ENCODE results near the gene CD300LG.

DNA sequence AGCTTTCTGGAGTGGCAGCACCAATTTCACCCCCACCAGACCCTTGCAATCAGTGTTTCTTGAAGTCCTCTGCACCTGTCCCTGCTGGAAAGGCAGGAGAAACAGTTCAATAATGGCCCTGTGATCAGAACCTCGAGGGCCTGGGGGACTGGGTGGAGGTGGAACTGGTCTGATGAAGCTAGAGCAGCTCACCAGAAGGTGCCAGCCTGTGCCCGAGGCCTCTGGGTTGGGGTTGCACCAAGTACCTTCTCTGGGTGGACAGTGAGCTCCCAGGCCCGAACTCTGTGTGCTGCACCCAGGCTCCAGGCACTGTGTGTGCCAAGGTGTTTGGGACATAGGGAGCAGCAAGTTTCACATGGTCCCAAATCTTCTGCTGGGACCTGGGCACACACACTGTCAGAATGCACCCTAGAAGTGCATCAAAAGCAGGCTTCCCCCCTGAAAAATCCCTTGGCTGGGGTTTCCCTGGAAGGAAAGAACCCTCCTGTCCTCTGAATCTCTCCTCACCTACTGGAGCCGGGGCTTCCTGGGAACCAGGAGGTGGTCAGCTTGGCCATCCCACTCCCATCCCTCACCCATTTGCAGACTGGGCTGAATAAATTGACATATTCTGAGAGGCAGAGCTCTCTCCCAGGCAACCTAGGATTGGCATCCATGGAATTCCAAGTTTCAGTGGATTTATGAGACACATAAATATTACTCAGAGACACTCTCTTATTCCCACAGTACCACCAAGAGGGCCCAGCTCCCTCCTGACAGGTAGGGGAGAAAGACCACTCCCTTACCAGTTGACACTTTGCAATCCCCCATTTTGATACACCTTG is 17.4 kb downstream of the CD300LG start:
- TF ChIP-seq, protein P1, sequence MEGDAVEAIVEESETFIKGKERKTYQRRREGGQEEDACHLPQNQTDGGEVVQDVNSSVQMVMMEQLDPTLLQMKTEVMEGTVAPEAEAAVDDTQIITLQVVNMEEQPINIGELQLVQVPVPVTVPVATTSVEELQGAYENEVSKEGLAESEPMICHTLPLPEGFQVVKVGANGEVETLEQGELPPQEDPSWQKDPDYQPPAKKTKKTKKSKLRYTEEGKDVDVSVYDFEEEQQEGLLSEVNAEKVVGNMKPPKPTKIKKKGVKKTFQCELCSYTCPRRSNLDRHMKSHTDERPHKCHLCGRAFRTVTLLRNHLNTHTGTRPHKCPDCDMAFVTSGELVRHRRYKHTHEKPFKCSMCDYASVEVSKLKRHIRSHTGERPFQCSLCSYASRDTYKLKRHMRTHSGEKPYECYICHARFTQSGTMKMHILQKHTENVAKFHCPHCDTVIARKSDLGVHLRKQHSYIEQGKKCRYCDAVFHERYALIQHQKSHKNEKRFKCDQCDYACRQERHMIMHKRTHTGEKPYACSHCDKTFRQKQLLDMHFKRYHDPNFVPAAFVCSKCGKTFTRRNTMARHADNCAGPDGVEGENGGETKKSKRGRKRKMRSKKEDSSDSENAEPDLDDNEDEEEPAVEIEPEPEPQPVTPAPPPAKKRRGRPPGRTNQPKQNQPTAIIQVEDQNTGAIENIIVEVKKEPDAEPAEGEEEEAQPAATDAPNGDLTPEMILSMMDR (IDR thresholded peaks at IDR 0.05) = no peak
- TF ChIP-seq POLR2A (IDR thresholded peaks at IDR 0.05) = no peak
- no peak for TF ChIP-seq EP300 (IDR thresholded peaks at IDR 0.05)
